ES-I3 (cell line): Measurements from ENCODE around the gene PHLPP1.

ENCODE experiments used
- H3K36me3 ChIP-seq: 2 replicates; pipeline ENCODE4 v1.6.1; 2013; ENCODE audit warnings: mild to moderate bottlenecking, low read length, control low read depth, moderate library complexity; ENCODE audit not compliant: insufficient read depth
- H3K4me1 ChIP-seq: 2 replicates; pipeline ENCODE4 v1.6.1; 2013; ENCODE audit warnings: mild to moderate bottlenecking, control low read depth, low read length; ENCODE audit not compliant: insufficient read depth
- H3K9ac ChIP-seq: 2 replicates; pipeline ENCODE4 v1.6.1; 2013; ENCODE audit warnings: low read depth, mild to moderate bottlenecking, low read length, moderate library complexity
- H3K9me3 ChIP-seq: 2 replicates; pipeline ENCODE4 v1.6.1; 2013; ENCODE audit warnings: mild to moderate bottlenecking, low read length, moderate library complexity; ENCODE audit not compliant: control insufficient read depth, insufficient read depth

Gene PHLPP1

DNA sequence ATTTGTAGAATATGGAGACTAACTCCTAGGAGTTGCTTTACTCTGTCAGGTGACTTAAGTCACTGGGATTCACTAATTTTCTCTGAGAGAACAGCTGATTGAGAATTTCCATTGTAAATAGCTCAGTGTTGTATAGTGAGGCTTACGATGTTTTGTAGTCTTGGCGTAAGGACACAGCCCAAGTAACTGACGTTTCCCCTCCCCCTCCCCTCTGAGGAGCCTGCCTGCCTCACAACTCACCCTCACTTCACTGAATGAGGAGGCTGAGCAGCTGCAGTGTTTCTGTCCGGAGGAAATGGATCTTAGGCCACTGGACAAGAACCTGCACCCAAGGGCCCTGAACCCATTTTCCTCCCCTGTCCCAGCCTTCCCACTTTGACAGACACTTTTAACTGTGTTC is 264.6 kb downstream of the PHLPP1 start:
- H3K4me1 ChIP-seq, result no peaks in the 10 kb centered on the region
- H3K9ac ChIP-seq, result no peak overlapping the region
- H3K9me3 ChIP-seq, result no peaks in the 10 kb centered on the region
- H3K36me3 ChIP-seq, result peaks cover 12% of the 10 kb centered on the region

DNA sequence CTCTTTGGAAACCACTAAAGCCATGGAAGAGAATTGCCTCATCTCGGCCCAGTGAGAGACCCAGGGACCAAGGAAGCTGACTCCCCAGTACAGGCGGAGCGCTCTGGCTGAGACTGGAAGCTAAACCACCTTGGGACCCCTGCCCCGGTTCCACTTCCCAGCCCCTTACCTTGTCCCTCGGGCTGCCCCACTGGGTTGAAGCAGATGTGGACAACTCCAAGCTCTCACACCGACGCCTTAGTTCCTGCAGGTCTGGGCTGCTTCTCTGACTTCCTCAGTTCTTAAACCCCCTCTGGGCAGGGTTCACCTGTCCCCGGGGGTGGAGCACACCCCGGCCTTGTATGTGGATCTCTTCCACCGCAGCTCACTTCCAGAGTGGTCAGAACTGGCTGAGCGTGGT is 266.2 kb downstream of the PHLPP1 start:
- H3K9me3 ChIP-seq, result no peaks in the 10 kb centered on the region
- H3K9ac ChIP-seq, result no peak overlapping the region
- H3K4me1 ChIP-seq, result no peaks in the 10 kb centered on the region
- peaks cover 4% of the 10 kb centered on the region for H3K36me3 ChIP-seq

DNA sequence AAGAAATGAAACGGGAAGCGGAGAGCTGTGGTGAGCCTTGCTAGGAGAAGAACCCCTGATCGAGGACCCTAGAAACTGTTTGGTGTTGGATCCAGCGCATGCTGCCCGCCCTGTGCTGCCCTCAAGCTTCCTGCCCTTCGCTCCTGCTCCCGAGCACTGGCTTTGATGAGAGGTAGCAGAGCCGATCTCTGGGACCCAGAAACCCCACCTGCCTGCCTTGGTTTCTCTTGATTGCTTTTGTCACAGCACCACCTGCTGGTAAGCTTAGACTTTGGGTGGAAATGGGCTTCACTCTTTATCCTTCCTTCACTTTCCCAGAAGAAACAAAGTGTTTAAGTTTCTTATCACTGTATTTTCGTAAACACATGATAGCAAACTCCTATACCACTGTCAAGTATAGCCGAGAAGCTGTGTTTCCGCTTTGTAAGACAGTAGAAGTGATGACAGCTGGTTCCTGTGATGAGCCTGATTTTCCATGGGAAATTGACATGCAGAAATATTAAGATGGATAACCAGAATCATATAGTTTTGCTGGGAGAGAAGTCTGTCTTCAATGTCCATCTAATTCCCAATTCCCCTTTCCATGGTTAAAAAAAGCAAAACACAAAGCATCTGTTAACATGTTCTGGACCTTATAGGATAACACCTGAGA is 267.4 kb downstream of the PHLPP1 start:
- H3K9ac ChIP-seq, result no peak overlapping the region
- H3K9me3 ChIP-seq, result no peaks in the 10 kb centered on the region
- peaks cover 4% of the 10 kb centered on the region for H3K36me3 ChIP-seq
- H3K4me1 ChIP-seq, result no peaks in the 10 kb centered on the region

DNA sequence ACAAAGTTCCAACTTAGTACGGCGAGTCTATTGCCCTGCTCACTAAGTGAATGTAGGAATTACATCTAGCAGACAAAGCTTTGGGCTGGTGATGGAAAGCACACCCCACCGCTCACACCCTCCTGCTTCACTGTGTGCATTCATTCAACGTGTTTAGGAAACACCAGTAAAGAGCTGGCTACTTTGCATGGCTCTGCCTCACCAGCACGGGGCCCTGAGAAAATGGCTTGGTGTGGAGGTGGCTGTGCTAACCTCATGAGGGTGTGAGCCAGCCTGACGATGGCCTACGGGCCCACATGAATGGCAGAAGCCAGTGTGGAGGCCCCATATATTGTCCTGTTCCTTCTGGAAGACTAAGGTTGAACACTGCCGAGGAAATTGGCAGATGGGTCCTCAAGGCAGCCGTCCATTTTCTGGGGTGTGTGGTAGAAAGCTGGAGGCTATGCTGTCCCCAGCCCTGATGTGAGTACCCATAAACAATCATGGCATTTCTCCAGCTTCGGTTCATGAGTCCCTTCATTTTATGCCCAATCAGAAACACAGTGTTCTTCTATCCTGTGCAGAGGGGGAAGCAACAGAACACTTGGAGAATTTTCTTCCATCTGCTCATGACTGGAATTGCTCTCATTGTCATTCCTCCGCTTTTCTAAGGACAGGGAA is 269.4 kb downstream of the PHLPP1 start:
- Histone ChIP-seq H3K4me1 (no peaks in the 10 kb centered on the region), H3K9me3 (no peaks in the 10 kb centered on the region), H3K36me3 (no peaks in the 10 kb centered on the region), H3K9ac (no peak overlapping the region)

DNA sequence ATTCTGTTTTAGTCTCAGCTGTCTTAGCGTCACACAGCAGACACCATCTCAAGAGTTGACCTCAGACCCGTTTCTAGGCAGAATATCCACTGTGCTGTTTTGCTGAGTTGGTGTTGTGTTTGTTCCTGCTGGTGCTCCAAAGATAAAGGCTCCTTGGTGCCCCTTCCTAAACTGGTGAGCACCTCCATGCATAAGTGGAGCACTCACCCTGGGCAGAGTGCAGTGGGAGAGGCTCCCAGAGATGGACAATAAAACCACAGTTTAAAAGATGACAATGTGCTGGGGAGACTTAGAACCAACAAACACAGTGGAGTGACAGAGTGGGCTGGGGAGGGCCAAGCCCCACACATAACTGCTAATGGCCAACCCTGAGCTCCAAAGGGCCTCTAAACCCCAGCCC is 271.1 kb downstream of the PHLPP1 start:
- Histone ChIP-seq H3K4me1 (no peaks in the 10 kb centered on the region), H3K9ac (no peak overlapping the region), H3K36me3 (no peaks in the 10 kb centered on the region), H3K9me3 (no peaks in the 10 kb centered on the region)

DNA sequence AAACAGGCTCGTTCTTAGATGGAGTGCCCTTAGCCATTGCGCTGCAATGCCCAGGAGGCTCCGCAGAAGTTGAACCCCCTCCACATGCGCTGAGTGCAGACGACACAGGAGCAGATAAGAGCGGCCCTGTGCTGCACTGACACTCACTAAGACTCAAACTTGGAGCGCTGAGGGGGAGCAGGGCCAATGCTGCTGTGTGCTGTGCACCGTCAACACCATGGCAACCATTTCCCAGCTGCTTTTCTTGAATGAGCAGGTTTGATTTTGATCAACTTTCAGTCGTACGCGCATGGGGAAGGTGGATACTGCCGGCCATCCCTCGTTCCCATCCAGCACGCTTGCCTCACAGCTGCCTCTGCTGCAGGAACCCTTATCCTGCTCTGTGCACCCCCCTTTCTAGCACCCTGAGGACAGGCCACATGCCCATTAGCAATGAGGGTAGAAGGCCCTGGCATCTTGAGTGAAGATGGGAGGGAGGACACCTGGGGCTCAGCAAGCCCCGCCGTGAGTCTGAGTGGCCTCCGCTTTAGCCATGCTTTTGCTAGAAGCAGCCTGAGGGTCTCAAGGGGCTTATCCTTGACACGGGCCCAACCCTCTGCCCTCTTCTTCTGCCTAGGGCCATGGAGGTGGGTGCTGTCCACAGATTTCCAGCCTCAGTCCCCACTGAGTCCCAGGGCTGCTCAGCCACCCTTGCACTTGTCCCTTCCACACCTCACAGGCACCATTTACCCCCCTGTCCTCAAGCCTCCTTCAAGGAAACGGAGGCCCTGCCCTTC is 271.9 kb downstream of the PHLPP1 start:
- H3K36me3 ChIP-seq, result no peaks in the 10 kb centered on the region
- H3K4me1 ChIP-seq, result no peaks in the 10 kb centered on the region
- H3K9me3 ChIP-seq, result no peaks in the 10 kb centered on the region
- no peak overlapping the region for H3K9ac ChIP-seq

DNA sequence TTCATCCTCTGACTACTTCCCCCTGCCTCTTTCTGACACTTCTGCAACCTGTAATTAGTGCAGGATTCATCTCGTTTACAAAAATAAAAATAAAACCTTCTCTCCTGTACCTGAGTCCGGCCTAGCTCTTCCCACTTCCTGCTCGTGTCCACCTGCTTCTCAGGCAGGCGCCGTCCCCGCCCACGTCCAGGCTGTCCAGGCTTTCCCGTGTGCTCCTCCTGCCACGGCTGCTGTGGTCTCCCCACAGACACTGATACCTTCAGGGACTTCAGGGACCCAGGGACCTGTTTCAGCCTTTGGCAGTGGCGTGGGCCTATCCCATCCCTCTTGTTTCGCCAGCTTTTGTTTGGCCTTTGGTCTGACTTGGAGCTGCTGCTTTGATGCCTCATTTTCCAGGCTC is 272.5 kb downstream of the PHLPP1 start:
- Histone ChIP-seq H3K36me3 (no peaks in the 10 kb centered on the region), H3K4me1 (no peaks in the 10 kb centered on the region), H3K9me3 (no peaks in the 10 kb centered on the region), H3K9ac (no peak overlapping the region)

DNA sequence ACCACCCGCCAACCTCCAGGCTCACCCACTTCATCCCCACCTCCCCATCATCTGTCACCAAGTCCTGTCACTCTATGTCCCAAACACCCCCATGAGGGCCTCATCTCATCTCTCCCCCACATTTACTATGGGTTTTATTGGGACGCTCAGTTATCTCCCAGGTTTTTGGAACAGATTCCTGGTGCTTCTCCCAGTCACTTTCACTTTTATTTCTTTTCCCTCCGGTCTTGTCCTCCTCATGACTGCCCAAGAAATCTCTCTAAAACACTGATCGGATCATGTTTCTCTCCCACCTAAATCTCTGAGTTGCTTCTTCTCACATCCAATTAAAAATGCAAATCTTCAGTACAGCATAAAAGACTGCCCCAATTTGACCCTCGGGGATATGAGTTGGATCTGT is 273.1 kb downstream of the PHLPP1 start:
- no peaks in the 10 kb centered on the region for H3K36me3 ChIP-seq
- H3K9ac ChIP-seq, result no peak overlapping the region
- H3K4me1 ChIP-seq, result no peaks in the 10 kb centered on the region
- H3K9me3 ChIP-seq, result no peaks in the 10 kb centered on the region

DNA sequence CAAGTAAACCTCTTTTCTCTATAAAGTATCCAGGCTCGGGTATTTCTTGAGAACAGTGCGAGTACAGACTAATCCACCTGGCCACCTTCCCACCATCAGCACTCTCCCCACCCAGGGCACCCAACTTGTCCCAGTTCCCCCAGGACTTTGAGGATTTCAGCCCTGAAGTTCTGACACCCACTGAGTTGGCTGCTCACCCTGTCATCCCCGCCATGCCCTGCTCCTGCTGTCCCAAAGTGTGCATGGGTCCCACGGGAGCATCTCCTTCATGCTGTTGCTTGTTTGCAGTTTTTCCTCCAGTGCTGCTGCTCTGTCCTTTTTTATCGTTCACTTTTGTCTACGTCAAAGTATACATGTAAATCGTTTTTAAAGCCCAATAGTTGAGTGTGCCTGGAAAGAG is 273.9 kb downstream of the PHLPP1 start:
- Histone ChIP-seq H3K9ac (no peak overlapping the region), H3K9me3 (no peaks in the 10 kb centered on the region), H3K4me1 (no peaks in the 10 kb centered on the region), H3K36me3 (no peaks in the 10 kb centered on the region)

DNA sequence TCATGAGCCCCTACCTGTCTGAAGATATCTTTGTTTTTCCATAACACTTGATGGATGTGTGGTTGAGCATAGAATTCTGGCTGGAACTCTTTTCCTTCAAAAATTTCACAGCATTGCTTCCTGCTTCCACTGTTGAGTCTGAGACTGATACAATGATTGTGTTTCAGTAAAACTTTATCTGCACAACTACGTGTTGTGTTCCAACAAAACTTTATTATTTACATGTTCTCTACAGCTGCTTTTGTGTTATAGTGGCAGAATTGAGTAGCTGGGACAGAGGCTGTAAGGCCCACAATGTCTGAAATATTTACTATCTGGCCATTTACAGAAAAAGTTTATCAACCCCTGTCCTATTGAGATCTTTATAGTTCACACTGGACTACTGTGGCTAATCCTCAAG is 275.3 kb downstream of the PHLPP1 start:
- Histone ChIP-seq H3K9ac (no peak overlapping the region), H3K9me3 (no peaks in the 10 kb centered on the region), H3K4me1 (no peaks in the 10 kb centered on the region), H3K36me3 (no peaks in the 10 kb centered on the region)

DNA sequence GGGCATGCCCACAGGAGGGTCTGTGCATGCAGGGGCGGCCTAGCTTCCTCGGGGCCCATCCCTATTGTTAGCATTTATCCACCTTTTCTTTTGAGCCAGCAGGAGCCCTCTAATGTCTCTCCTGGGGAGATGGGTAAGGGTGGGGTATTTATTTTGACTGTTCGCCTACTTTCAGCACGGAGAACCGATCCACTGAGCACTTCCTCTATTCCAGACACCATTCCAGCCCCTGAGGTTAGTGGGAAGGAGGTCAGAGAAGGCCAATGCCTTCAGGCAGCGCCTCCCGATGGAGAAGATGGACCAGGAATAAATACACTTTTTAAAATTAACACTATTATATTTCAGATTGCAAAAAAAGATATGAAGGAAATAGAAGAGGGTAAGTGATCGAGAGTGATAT is 276.0 kb downstream of the PHLPP1 start:
- no peak overlapping the region for H3K9ac ChIP-seq
- no peaks in the 10 kb centered on the region for H3K9me3 ChIP-seq
- H3K36me3 ChIP-seq, result no peaks in the 10 kb centered on the region
- no peaks in the 10 kb centered on the region for H3K4me1 ChIP-seq

DNA sequence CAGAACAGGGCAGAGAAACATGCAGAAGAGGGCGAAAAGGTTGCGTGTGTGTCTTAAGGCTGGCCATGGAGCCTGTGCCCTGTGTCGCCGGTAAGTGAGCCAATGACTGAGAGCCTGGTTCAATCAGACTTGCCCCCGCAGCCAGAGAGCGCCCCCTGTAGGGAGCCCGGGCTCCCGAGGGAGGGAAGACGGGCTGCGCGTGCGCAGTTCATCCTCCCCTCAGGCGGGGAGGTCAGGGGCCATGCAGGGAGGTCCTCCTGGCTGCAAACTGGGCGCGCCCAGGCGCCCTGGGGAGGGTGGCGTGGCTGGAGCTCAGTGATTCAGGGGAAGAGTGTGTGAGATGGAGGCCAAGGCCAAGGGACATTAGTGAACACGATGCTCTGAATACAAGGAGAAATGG is 276.6 kb downstream of the PHLPP1 start:
- H3K36me3 ChIP-seq, result no peaks in the 10 kb centered on the region
- no peaks in the 10 kb centered on the region for H3K4me1 ChIP-seq
- H3K9me3 ChIP-seq, result no peaks in the 10 kb centered on the region
- H3K9ac ChIP-seq, result no peak overlapping the region

DNA sequence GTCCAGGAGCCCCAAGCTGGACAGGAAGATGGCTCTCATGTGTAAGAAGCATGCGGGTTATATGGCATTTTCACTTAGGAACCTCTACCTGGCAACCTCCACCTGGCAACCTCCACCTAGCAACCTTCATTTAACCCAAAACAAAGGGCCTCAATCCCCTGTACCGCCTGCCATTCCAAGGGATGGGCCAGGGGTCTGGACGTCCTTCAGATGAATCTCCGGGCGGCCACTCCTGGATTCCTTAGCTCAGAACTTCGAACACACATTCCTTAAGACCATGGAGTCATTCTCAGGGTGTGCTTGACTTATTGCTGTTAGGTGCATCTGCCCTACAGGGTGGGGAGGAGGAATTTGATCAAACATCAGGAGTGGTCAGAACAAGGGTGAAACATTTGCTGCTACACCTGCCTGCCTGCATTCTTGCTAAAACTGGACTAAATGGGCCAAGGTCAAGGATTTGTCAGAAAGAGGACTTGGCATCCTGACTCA is 277.6 kb downstream of the PHLPP1 start:
- Histone ChIP-seq H3K4me1 (no peaks in the 10 kb centered on the region), H3K9ac (no peak overlapping the region), H3K36me3 (no peaks in the 10 kb centered on the region), H3K9me3 (no peaks in the 10 kb centered on the region)

DNA sequence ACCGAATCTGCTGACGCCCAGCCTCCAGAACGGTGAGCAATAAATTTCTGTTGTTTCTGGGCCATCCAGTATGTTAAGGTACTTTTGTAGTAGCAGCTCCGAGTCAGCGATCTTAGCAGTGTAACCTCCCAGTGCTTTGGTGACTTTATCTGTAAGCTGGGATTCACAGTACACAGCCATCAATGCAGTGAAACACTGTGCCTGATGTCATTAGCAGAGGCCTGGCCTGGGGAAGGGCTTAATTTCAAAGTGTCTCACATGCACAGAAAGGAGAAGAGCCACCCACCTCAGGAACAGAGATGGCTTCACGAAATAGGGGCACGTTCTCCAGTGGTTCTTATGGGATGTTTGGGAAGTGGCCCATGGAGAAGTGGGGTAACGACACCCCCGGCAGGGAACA is 281.2 kb downstream of the PHLPP1 start:
- Histone ChIP-seq H3K9me3 (no peaks in the 10 kb centered on the region), H3K36me3 (no peaks in the 10 kb centered on the region), H3K4me1 (no peaks in the 10 kb centered on the region), H3K9ac (no peak overlapping the region)

DNA sequence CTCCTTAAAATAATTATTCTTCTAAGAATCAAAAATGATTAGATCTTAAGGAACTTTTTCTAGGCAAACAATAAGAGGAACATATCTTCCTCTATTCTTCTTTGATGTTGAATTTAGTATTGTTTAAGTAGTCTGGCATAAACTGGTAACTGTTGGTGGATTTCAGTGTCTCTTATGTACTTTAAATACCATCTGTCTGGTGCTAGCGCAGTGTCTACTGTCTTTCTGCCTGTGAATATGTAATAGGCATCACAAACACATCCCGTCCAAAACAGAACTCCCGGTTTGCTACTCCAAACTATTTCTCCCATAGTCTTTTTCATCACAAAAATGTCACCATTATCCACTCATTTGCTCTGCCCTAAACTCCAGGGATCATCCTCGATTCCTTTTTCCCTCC is 281.7 kb downstream of the PHLPP1 start:
- Histone ChIP-seq H3K36me3 (no peaks in the 10 kb centered on the region), H3K9ac (no peak overlapping the region), H3K9me3 (no peaks in the 10 kb centered on the region), H3K4me1 (no peaks in the 10 kb centered on the region)
